ENCODE results near the gene DALRD3.

Gene DALRD3

GRCh38 chr3:49028673-49029562 is 10.5 kb upstream of the DALRD3 start, which contains the start of gene IMPDH2:
Gene IMPDH2 (minus strand): TSS chr3:49029398. CDS start chr3:49029350, 48 bp downstream.
- Histone ChIP-seq H3K9ac (ENCODE audit: low read length in 5 of 5) (peak within 1 kb of the TSS; percentile 81 to 87 (median 87)), H3K36me3 (ENCODE audit: control insufficient read depth in 5 of 5, insufficient read depth in 5 of 5, low read length in 5 of 5) (peaks cover 7 to 66% (median 62%) of the 10 kb centered on the region in 5 donors), H3K27me3 (ENCODE audit: control insufficient read depth in 5 of 5, insufficient read depth in 4 of 5, low read length in 5 of 5) (no peaks in the 10 kb centered on the region), H3K4me3 (ENCODE audit: low read depth in 1 of 5, low read length in 5 of 5) (peak within 1 kb of the TSS; percentile 63 to 81 (median 70)), H3K27ac (ENCODE audit: low read depth, low read length) (peak within 1 kb of the TSS; percentile 92), H3K4me1 (ENCODE audit: control insufficient read depth in 5 of 5, insufficient read depth in 5 of 5, low read length in 5 of 5) (peaks cover 8 to 50% (median 29%) of the 10 kb centered on the region in 5 donors), H3K9me3 (ENCODE audit: control insufficient read depth in 5 of 5, low read length in 5 of 5) (no peaks in the 10 kb centered on the region)

GRCh38 chr3:49028298-49028672 is 9.9 kb upstream of the DALRD3 start:
- H3K36me3 ChIP-seq (ENCODE audit: control insufficient read depth in 5 of 5, insufficient read depth in 5 of 5, low read length in 5 of 5) = peaks cover 7 to 70% (median 63%) of the 10 kb centered on the region in 5 donors

GRCh38 chr3:49027634-49028033 is 9.3 kb upstream of the DALRD3 start:
- H3K27me3 ChIP-seq (ENCODE audit: control insufficient read depth in 5 of 5, insufficient read depth in 4 of 5, low read length in 5 of 5) = no peaks in the 10 kb centered on the region
- H3K4me3 ChIP-seq (ENCODE audit: low read depth in 1 of 5, low read length in 5 of 5) = no peak overlapping the region
- H3K9me3 ChIP-seq (ENCODE audit: control insufficient read depth in 5 of 5, low read length in 5 of 5) = no peaks in the 10 kb centered on the region
- H3K27ac ChIP-seq (ENCODE audit: low read depth, low read length) = no peak overlapping the region
- H3K4me1 ChIP-seq (ENCODE audit: control insufficient read depth in 5 of 5, insufficient read depth in 5 of 5, low read length in 5 of 5) = peaks cover 11 to 51% (median 32%) of the 10 kb centered on the region in 5 donors
- H3K9ac ChIP-seq (ENCODE audit: low read length in 5 of 5) = peak overlapping the region in 2 of 5 donors; percentile 24 to 87
- peaks cover 7 to 68% (median 60%) of the 10 kb centered on the region in 5 donors for H3K36me3 ChIP-seq (ENCODE audit: control insufficient read depth in 5 of 5, insufficient read depth in 5 of 5, low read length in 5 of 5)

More at GRCh38 chr3:49028298-49028672, 9.9 kb upstream of the DALRD3 start:
- peaks cover 8 to 51% (median 30%) of the 10 kb centered on the region in 5 donors for H3K4me1 ChIP-seq (ENCODE audit: control insufficient read depth in 5 of 5, insufficient read depth in 5 of 5, low read length in 5 of 5)
- no peaks in the 10 kb centered on the region for H3K9me3 ChIP-seq (ENCODE audit: control insufficient read depth in 5 of 5, low read length in 5 of 5)
- H3K9ac ChIP-seq (ENCODE audit: low read length in 5 of 5) = peak overlapping the region in 3 of 5 donors; percentile 87
- H3K27me3 ChIP-seq (ENCODE audit: control insufficient read depth in 5 of 5, insufficient read depth in 4 of 5, low read length in 5 of 5) = no peaks in the 10 kb centered on the region
- peak overlapping the region; percentile 92 for H3K27ac ChIP-seq (ENCODE audit: low read depth, low read length)
- H3K4me3 ChIP-seq (ENCODE audit: low read depth in 1 of 5, low read length in 5 of 5) = peak overlapping the region; percentile 63 to 81 (median 70)

- Histone ChIP-seq H3K36me3 (ENCODE audit: control insufficient read depth in 5 of 5, insufficient read depth in 5 of 5, low read length in 5 of 5) (peaks cover 4 to 57% (median 49%) of the 10 kb centered on the region in 5 donors), H3K4me3 (ENCODE audit: low read depth in 1 of 5, low read length in 5 of 5) (no peak overlapping the region), H3K27me3 (ENCODE audit: control insufficient read depth in 5 of 5, insufficient read depth in 4 of 5, low read length in 5 of 5) (no peaks in the 10 kb centered on the region), H3K9ac (ENCODE audit: low read length in 5 of 5) (no peak overlapping the region), H3K27ac (ENCODE audit: low read depth, low read length) (no peak overlapping the region), H3K9me3 (ENCODE audit: control insufficient read depth in 5 of 5, low read length in 5 of 5) (no peaks in the 10 kb centered on the region), H3K4me1 (ENCODE audit: control insufficient read depth in 5 of 5, insufficient read depth in 5 of 5, low read length in 5 of 5) (peaks cover 12 to 55% (median 35%) of the 10 kb centered on the region in 5 donors)
Observed at GRCh38 chr3:49026536-49026935, 8.2 kb upstream of the DALRD3 start.

GRCh38 chr3:49025793-49026520 is 7.6 kb upstream of the DALRD3 start:
- Histone ChIP-seq H3K4me3 (ENCODE audit: low read depth in 1 of 5, low read length in 5 of 5) (no peak overlapping the region), H3K27me3 (ENCODE audit: control insufficient read depth in 5 of 5, insufficient read depth in 4 of 5, low read length in 5 of 5) (no peaks in the 10 kb centered on the region), H3K4me1 (ENCODE audit: control insufficient read depth in 5 of 5, insufficient read depth in 5 of 5, low read length in 5 of 5) (peaks cover 12 to 58% (median 37%) of the 10 kb centered on the region in 5 donors), H3K27ac (ENCODE audit: low read depth, low read length) (no peak overlapping the region), H3K9ac (ENCODE audit: low read length in 5 of 5) (no peak overlapping the region), H3K9me3 (ENCODE audit: control insufficient read depth in 5 of 5, low read length in 5 of 5) (no peaks in the 10 kb centered on the region), H3K36me3 (ENCODE audit: control insufficient read depth in 5 of 5, insufficient read depth in 5 of 5, low read length in 5 of 5) (peaks cover 0 to 51% (median 43%) of the 10 kb centered on the region in 5 donors)

- no peaks in the 10 kb centered on the region for H3K27me3 ChIP-seq (ENCODE audit: control insufficient read depth in 5 of 5, insufficient read depth in 4 of 5, low read length in 5 of 5)
- H3K4me1 ChIP-seq (ENCODE audit: control insufficient read depth in 5 of 5, insufficient read depth in 5 of 5, low read length in 5 of 5) = peaks cover 13 to 66% (median 44%) of the 10 kb centered on the region in 5 donors
- no peak overlapping the region for H3K27ac ChIP-seq (ENCODE audit: low read depth, low read length)
- peaks cover 0 to 44% (median 36%) of the 10 kb centered on the region in 5 donors for H3K36me3 ChIP-seq (ENCODE audit: control insufficient read depth in 5 of 5, insufficient read depth in 5 of 5, low read length in 5 of 5)
- H3K9ac ChIP-seq (ENCODE audit: low read length in 5 of 5) = no peak overlapping the region
- no peaks in the 10 kb centered on the region for H3K9me3 ChIP-seq (ENCODE audit: control insufficient read depth in 5 of 5, low read length in 5 of 5)
- H3K4me3 ChIP-seq (ENCODE audit: low read depth in 1 of 5, low read length in 5 of 5) = no peak overlapping the region
Observed at GRCh38 chr3:49025005-49025792, 6.8 kb upstream of the DALRD3 start.

GRCh38 chr3:49024449-49024848 is 6.1 kb upstream of the DALRD3 start:
- peaks cover 0 to 40% (median 36%) of the 10 kb centered on the region in 5 donors for H3K36me3 ChIP-seq (ENCODE audit: control insufficient read depth in 5 of 5, insufficient read depth in 5 of 5, low read length in 5 of 5)
- no peak overlapping the region for H3K9ac ChIP-seq (ENCODE audit: low read length in 5 of 5)
- no peak overlapping the region for H3K4me3 ChIP-seq (ENCODE audit: low read depth in 1 of 5, low read length in 5 of 5)
- no peaks in the 10 kb centered on the region for H3K9me3 ChIP-seq (ENCODE audit: control insufficient read depth in 5 of 5, low read length in 5 of 5)
- no peak overlapping the region for H3K27ac ChIP-seq (ENCODE audit: low read depth, low read length)
- peaks cover 15 to 69% (median 49%) of the 10 kb centered on the region in 5 donors for H3K4me1 ChIP-seq (ENCODE audit: control insufficient read depth in 5 of 5, insufficient read depth in 5 of 5, low read length in 5 of 5)
- H3K27me3 ChIP-seq (ENCODE audit: control insufficient read depth in 5 of 5, insufficient read depth in 4 of 5, low read length in 5 of 5) = no peaks in the 10 kb centered on the region

- no peaks in the 10 kb centered on the region for H3K27me3 ChIP-seq (ENCODE audit: control insufficient read depth in 5 of 5, insufficient read depth in 4 of 5, low read length in 5 of 5)
- no peak overlapping the region for H3K27ac ChIP-seq (ENCODE audit: low read depth, low read length)
- H3K36me3 ChIP-seq (ENCODE audit: control insufficient read depth in 5 of 5, insufficient read depth in 5 of 5, low read length in 5 of 5) = peaks cover 0 to 40% (median 36%) of the 10 kb centered on the region in 5 donors
- H3K9ac ChIP-seq (ENCODE audit: low read length in 5 of 5) = no peak overlapping the region
- H3K4me1 ChIP-seq (ENCODE audit: control insufficient read depth in 5 of 5, insufficient read depth in 5 of 5, low read length in 5 of 5) = peaks cover 14 to 71% (median 50%) of the 10 kb centered on the region in 5 donors
- H3K9me3 ChIP-seq (ENCODE audit: control insufficient read depth in 5 of 5, low read length in 5 of 5) = no peaks in the 10 kb centered on the region
- no peak overlapping the region for H3K4me3 ChIP-seq (ENCODE audit: low read depth in 1 of 5, low read length in 5 of 5)
Observed at GRCh38 chr3:49023775-49024174, 5.4 kb upstream of the DALRD3 start.

GRCh38 chr3:49022688-49023171 is 4.3 kb upstream of the DALRD3 start:
- H3K9me3 ChIP-seq (ENCODE audit: control insufficient read depth in 5 of 5, low read length in 5 of 5) = no peaks in the 10 kb centered on the region
- peaks cover 0 to 40% (median 36%) of the 10 kb centered on the region in 5 donors for H3K36me3 ChIP-seq (ENCODE audit: control insufficient read depth in 5 of 5, insufficient read depth in 5 of 5, low read length in 5 of 5)
- peaks cover 9 to 71% (median 48%) of the 10 kb centered on the region in 5 donors for H3K4me1 ChIP-seq (ENCODE audit: control insufficient read depth in 5 of 5, insufficient read depth in 5 of 5, low read length in 5 of 5)
- no peaks in the 10 kb centered on the region for H3K27me3 ChIP-seq (ENCODE audit: control insufficient read depth in 5 of 5, insufficient read depth in 4 of 5, low read length in 5 of 5)
- peak overlapping the region; percentile 78 to 95 (median 92) for H3K4me3 ChIP-seq (ENCODE audit: low read depth in 1 of 5, low read length in 5 of 5)
- peak overlapping the region; percentile 98 for H3K27ac ChIP-seq (ENCODE audit: low read depth, low read length)
- H3K9ac ChIP-seq (ENCODE audit: low read length in 5 of 5) = peak overlapping the region; percentile 90 to 98 (median 96)

Data from subcutaneous abdominal adipose tissue (tissue), 5 donors.